GM12891 (cell line): Measurements from ENCODE around the gene ARHGAP33.

Experiments
- POLR2A ChIP-seq: IDR thresholded peaks from 2 replicates; pipeline ENCODE4 v1.6.1; 2011; ENCODE audit warnings: low read depth, low read length, control low read depth
- POLR2AphosphoS5 ChIP-seq: IDR thresholded peaks from 2 replicates; pipeline ENCODE4 v1.6.1; 2011; ENCODE audit warnings: low read depth, low read length, control low read depth
- POU2F2 ChIP-seq: IDR thresholded peaks from 2 replicates; pipeline ENCODE4 v1.6.1; 2011; ENCODE audit warnings: low read depth, mild to moderate bottlenecking, control low read depth, low read length, moderate library complexity

- TF ChIP-seq POU2F2, result no peak
- no peak for TF ChIP-seq POLR2A
- TF ChIP-seq POLR2AphosphoS5, result no peak
Measured at GRCh38 chr19:35796645-35797542, 21.5 kb downstream of the ARHGAP33 start.
